ENCODE measurements around the gene SORCS3. TPM values are rescaled to one million over a fixed set of nuclear protein-coding genes. Genes with fewer than 3 reads are reported as not detected.
A peak's percentile ranks its signal among the peaks of the same experiment; 100 is the strongest.

SORCS3 gene
- total and polyA plus RNA-seq, 2 of the 4 experiments (the other 2 are of a cell fraction): not detected

DNA sequence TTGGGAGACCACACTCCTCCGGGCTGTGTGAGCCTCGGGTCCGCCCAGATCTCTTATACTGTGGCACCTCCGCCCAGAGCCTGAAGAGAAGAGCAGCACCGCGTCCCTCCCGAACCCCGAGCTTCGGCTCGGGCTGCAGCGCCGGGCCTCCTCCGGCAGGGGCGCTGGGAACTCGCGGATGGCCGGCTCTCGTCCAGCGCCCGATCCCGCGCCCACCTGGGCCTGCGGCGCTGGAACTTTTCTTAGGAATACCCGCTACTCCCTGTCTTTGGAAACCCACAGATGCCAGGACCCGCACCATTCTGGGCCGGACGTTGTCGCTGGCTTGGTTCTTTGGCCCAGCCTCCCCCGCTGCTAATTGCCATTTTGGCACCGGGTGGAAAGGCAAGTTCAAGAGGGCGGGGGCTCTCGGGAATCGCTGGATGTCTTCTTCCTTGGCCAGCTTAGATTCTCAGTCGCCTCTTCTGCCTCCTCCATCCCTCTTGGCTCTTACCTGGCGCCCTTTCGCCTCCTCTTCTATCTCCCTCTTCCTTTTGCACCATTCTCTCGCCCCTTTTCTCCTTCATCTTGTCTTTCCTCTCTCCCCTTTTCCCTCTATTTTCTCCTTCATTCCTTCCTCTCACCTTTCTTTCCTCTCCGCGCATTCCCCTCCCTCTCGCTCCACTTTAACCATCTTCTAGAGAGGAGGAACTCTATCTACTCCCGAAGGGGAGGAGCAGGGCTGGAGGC is 2.1 kb upstream of the SORCS3 start:
- no TSS peak for BruUV-seq (replicated peaks)

More for the DNA sequence above, 2.1 kb upstream of the SORCS3 start:
- no peak overlapping the region for H3K4me3 ChIP-seq (ENCODE audit: insufficient read depth, low read depth, low read length)
- H3K14ac ChIP-seq (replicated peaks; ENCODE audit: low read depth, low read length): no peak overlapping the region
- no peak overlapping the region for H4K91ac ChIP-seq (ENCODE audit: insufficient read depth, low read depth, low read length)
- H3K23ac ChIP-seq (ENCODE audit: low read depth, low read length): no peak overlapping the region
- H2BK120ac ChIP-seq (ENCODE audit: low read depth, low read length): no peak overlapping the region
- H3K79me1 ChIP-seq (ENCODE audit: low read depth in 1 of 2, low read length in 2 of 2): no peaks in the 10 kb centered on the region
- no peak overlapping the region for H3K4ac ChIP-seq (ENCODE audit: low read depth, low read length)
- H3K27me3 ChIP-seq (ENCODE audit: control insufficient read depth, insufficient read depth, low read length): peaks cover 33% of the 10 kb centered on the region
- no peak for TF ChIP-seq BHLHE40 (IDR thresholded peaks at IDR 0.05; ENCODE audit: low read depth, low read length)
- TF ChIP-seq, protein P1, sequence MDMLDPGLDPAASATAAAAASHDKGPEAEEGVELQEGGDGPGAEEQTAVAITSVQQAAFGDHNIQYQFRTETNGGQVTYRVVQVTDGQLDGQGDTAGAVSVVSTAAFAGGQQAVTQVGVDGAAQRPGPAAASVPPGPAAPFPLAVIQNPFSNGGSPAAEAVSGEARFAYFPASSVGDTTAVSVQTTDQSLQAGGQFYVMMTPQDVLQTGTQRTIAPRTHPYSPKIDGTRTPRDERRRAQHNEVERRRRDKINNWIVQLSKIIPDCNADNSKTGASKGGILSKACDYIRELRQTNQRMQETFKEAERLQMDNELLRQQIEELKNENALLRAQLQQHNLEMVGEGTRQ (IDR thresholded peaks at IDR 0.05; ENCODE audit: low read depth, low read length): no peak
- no peak for TF ChIP-seq NFE2L2 (IDR thresholded peaks at IDR 0.05; ENCODE audit: low read depth, low read length)
- TF ChIP-seq RAD21 (IDR thresholded peaks at IDR 0.05; ENCODE audit: low read length): no peak
- no peaks in the 10 kb centered on the region for H3K9me1 ChIP-seq (ENCODE audit: insufficient read depth, low read length)
- no peak overlapping the region for H2AK5ac ChIP-seq (ENCODE audit: low read depth, low read length)
- ChIA-PET POLR2A (ENCODE audit: unreplicated experiment) (no interaction called here), CTCF (interaction anchor here (0.7 kb wide), 1 partner anchor 1541 kb away, joined by 3 read pairs; no protein-coding TSS in a partner anchor)
- no peak overlapping the region for H2AK9ac ChIP-seq (replicated peaks; ENCODE audit: low read depth, low read length, poor library complexity)
- WGBS, 2 experiments (ENCODE audit: extremely low coverage in 2 of 2, insufficient read length in 1 of 2): 1% methylated on average over 18 of the region's 42 CpGs; no CpG with 5 or more reads in 1 of the 2 experiments
- ATAC-seq (ENCODE audit: low read depth) (peak; percentile 32; the same call in 1 of the 2 replicates), DNase-seq (no peak)
- intact Hi-C loops (cut with micrococcal nuclease): no loop called here
- no peak overlapping the region for H3K56ac ChIP-seq (ENCODE audit: extremely low read depth, insufficient read depth, low read length)
- H2BK20ac ChIP-seq (ENCODE audit: low read depth, low read length): no peak overlapping the region
- in situ Hi-C loops (cut with MboI; ENCODE audit: low sequenced_read_pairs): no loop called here
- H3K9ac ChIP-seq (ENCODE audit: low read depth, low read length): no peak overlapping the region
- no peaks in the 10 kb centered on the region for H3K4me1 ChIP-seq (ENCODE audit: control insufficient read depth, insufficient read depth, low read length)
- H4K8ac ChIP-seq (ENCODE audit: low read depth in 2 of 2, low read length in 2 of 2): no peak overlapping the region
- H4K5ac ChIP-seq (ENCODE audit: low read depth, low read length): no peak overlapping the region
- H3K9me3 ChIP-seq (ENCODE audit: control insufficient read depth, insufficient read depth, low read length): no peaks in the 10 kb centered on the region
- H3K36me3 ChIP-seq (ENCODE audit: control insufficient read depth, insufficient read depth, low read length): no peaks in the 10 kb centered on the region
- no peak overlapping the region for H3K27ac ChIP-seq (ENCODE audit: insufficient read depth, low read length)
- dilution Hi-C loops (cut with HindIII; ENCODE audit: low sequenced_read_pairs, unreplicated experiment): no loop called here
- H3K18ac ChIP-seq (ENCODE audit: low read depth, low read length): no peak overlapping the region
- H2BK5ac ChIP-seq (ENCODE audit: low read depth, low read length, poor library complexity, severe bottlenecking): no peak overlapping the region
- no peaks in the 10 kb centered on the region for H4K20me1 ChIP-seq (ENCODE audit: insufficient read depth, low read length)
- H2AFZ ChIP-seq (replicated peaks; ENCODE audit: low read length, poor library complexity): peak overlapping the region; percentile 63
- H2BK15ac ChIP-seq (ENCODE audit: low read depth, low read length): no peak overlapping the region
- no peak overlapping the region for H3K4me2 ChIP-seq (ENCODE audit: low read depth, low read length)

Data from IMR-90 (cell line).